GM19397 (cell line): ENCODE results near the gene PRKCQ.

Experiments
- ATAC-seq: cut with Tn5 transposase; IDR thresholded peaks from one replicate; pipeline ENCODE4 v1.9.1; 2021; ENCODE audit warnings: mild to moderate bottlenecking, moderate library complexity; ENCODE audit not compliant: unreplicated experiment

The PRKCQ gene

DNA sequence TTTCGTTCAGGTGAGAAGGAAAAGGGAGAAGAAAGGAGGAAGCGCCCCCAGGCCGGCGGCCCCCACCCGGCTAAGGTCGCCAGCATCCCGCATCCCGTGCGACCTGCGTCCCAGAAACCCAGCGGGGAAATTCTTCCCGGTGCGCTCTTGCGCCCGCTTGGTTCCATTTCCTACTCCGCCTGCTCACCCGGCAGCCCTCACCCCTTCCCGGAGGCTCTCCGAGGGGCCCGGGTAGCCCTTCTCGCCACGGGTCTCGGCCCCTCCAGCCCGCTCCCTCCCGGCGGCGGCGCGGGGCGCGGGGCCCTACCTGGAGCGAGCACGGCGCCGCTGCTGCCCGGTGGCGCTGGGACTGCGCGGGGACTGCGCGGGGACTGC lies at the start of gene PRKCQ:
Gene PRKCQ (minus strand): TSS at position 373 of the 375 bp plus-strand sequence. CDS start 65,141 bp downstream, outside the sequence.
- peak; percentile 28 for ATAC-seq

DNA sequence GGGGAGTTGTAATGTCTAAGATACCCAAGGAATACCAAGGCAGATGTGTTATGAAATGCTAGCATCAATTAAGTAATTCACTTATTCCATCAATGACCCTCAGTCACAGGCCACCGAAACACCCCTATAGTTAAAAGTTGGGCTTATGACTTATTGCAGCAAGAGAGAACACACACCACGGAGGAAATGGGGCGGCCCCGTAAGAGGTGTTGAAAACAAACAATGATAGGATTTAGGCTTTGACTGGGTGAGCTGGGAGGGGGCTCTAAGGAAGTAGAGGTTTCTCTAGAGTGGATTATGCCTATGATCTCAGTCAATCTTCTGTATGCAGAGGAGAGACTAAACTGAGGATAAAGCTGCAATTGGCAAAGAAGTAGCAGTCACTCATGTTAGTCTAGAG lies 45.4 kb upstream of the PRKCQ start:
- no peak for ATAC-seq

GRCh38 chr10:6624392-6624791 lies 44.3 kb upstream of the PRKCQ start:
- no peak for ATAC-seq

- no peak for ATAC-seq
Observed at GRCh38 chr10:6622921-6623320, 42.8 kb upstream of the PRKCQ start.

GRCh38 chr10:6621536-6621935 lies 41.5 kb upstream of the PRKCQ start:
- no peak for ATAC-seq

DNA sequence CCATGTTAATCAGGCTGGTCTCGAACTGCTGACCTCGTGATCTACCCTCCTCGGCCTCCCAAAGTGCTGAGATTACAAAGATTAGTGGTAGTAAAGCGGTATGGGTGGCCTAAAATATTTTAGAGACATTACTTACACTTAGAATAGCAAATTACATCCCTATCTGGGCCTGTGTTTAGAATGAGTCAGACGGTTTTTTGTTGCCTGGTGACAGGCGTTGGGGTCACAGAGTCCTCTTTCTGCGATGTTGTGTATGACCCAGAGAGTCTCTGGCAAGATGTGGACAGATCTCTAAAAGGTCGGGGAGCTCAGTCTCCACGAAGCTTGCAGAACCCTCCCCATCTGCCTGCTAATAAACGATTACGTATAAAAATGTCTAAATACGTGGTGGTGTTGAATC lies 39.6 kb upstream of the PRKCQ start:
- no peak for ATAC-seq

- ATAC-seq, result no peak
Observed at GRCh38 chr10:6618340-6618739, 38.3 kb upstream of the PRKCQ start.

GRCh38 chr10:6617309-6618076 lies 37.4 kb upstream of the PRKCQ start:
- ATAC-seq, result no peak

GRCh38 chr10:6615971-6616370 lies 35.9 kb upstream of the PRKCQ start:
- ATAC-seq, result no peak

DNA sequence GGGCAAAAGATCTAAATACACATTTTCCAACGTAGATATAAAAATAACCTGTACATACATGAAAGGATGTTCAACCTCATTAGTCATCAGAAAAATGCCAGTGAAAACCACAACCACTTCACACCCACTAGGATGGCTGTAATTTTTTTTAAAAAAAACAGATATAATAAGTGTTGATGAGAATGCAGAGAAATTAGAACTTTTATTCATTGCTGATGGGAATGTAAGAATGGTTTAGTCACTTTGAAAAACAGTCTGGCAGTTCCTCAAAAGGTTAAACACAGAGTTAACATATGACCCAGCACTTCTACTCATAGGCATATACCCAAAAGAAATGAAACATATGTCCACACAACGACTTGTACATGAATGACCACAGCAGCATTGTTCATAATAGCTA lies 32.3 kb upstream of the PRKCQ start:
- ATAC-seq, result no peak

- ATAC-seq, result no peak
Observed at GRCh38 chr10:6610647-6611046, 30.6 kb upstream of the PRKCQ start.

DNA sequence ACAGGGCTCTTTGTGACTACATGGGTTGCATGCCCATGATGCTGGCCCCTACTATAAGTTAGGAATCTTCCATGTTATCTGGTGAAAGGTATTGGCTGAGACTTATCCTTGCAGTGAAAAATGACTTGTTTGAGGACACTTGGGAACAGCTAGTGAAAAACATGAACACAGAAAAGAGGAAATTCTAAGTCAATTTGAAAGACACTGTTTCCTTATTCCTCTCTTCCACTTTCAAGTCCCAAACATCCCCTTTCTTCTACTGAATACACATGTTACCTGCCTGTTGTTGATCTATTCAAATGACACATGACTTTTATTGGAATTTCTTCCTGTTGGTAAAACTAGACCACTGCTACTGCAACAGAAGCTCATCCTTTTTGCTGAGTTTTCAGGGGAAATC lies 29.5 kb upstream of the PRKCQ start:
- no peak for ATAC-seq

DNA sequence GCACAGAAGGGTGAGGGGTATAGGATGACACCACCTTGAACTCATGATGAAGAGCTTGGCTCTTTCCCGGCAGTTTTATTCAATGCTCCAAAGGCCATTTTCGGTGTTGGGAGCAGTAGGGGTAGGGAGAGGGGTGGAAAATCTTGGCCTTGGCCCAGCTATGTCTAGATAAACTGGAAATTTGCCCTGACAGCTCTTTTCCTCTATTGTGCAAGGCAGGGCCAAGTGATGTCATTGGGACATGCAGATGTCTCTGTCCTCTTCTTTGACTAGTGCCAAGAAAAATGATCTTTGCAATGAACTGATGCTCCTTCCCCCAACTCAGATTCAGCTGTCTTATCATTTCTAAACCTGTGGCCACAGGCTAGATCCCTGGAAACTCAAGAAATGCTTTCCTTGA lies 27.7 kb upstream of the PRKCQ start:
- no peak for ATAC-seq

DNA sequence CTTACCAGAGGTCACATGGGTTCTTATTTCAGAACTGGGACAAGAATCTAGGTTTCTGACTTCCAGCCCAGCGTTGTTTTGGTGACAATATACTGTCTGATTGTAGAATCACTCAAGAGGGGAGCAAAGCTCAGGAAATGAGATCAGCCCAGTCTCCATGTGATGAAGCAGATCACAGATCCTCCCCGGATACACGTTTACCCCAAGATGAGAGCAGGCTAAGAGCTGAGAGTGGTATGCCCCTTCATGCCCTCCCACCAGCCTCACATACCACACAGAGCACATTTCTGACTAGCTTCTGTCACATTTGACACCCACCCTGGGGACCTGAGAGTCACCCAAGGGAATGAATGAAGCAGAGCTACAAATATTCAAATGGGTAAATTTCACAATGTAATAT lies 27.1 kb upstream of the PRKCQ start:
- no peak for ATAC-seq

- no peak for ATAC-seq
Observed at GRCh38 chr10:6603142-6604125, 23.4 kb upstream of the PRKCQ start.

DNA sequence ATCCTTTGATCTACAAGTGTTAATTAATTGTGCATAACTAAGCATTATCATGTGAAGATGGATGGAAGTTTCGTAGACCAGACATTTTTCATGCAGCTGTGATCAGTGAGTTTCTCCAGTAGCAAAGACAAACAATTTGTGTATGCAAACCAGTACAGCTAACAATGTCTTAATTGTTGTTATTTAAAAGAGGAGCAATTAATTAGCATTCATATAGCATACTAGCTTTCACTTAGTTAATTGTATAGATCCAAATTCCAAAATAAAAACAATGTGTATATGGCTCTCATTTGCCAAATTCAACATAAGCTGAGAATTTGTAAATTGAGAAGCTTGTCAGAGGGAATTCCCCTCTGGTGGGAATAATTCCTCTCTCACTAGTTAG lies 22.6 kb upstream of the PRKCQ start:
- ATAC-seq, result no peak

DNA sequence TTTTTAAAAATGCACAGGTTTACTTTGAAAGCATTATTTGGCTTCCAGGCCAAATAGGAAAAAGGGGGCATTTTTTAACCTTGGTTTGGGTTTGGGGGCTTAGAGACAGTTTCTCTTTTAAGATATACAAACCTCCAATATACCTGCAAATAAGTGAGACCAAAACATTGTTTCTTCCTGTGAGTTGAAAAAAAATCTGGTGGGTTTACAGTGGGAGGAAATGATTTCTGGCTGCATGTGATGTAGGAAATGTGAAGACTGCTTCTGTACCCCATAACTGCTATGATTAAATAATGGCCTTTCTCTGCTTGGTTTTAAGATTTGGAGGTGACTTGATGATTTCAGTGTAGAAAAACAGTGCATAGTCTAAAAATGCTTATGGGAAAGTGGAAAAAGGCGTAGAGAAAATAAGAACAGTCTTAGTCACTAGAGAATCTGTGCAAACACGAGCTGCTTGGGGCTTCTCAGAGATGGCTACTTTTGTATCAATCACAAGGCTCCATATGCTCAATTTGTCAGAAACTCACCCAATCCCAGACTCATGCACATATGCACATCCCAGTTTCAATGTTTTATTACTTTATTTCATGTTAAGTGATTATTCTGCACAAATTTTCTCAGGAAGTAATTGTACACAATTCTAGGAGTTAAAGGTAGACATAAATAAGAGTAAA lies 22.1 kb upstream of the PRKCQ start:
- ATAC-seq, result no peak

DNA sequence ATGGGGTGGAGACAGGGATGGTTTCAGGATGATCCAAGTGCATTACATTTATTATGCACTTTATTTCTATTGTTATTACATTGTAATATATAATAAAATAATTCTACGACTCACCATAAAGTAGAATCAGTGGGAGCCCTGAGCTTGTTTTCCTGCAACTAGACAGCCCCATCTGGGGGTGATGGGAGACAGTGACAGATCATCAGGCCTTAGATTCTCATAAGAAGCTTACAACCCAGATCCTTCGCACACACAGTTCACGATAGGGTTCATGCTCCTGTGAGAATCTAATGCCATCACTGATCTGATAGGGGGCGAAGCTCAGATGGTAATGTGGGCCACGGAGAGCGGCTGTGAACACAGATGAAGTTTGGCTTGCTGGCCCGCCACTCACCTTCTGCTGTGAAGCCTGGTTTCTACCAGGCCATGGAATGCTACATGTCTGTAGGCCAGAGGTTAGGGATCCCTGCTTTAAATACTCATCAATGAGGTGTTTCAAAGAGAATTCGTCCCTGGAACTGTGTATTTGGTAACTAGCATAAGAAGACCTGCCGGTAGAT lies 21.2 kb upstream of the PRKCQ start:
- no peak for ATAC-seq

- ATAC-seq, result no peak
Observed at GRCh38 chr10:6600224-6600987, 20.3 kb upstream of the PRKCQ start.

DNA sequence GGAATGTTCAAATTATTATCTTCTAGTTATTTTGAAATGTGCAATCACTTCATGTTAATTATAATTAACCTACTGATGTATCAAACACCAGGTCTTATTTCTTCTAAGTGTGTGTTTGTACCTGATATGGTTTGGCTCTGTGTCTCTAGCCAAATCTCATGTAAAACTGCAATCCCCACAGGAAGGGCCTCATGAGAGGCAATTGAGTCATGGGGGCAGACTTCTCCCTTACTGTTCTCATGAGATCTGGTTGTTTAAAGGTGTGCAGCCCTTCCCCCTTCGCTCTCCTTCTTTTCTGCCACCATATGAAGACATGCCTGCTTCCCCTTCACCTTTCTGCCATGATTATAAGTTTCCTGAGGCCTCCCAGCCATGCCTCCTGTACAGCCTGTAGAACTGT lies 18.6 kb upstream of the PRKCQ start:
- no peak for ATAC-seq
